ENCODE results near the gene CTIF.

The CTIF gene

DNA sequence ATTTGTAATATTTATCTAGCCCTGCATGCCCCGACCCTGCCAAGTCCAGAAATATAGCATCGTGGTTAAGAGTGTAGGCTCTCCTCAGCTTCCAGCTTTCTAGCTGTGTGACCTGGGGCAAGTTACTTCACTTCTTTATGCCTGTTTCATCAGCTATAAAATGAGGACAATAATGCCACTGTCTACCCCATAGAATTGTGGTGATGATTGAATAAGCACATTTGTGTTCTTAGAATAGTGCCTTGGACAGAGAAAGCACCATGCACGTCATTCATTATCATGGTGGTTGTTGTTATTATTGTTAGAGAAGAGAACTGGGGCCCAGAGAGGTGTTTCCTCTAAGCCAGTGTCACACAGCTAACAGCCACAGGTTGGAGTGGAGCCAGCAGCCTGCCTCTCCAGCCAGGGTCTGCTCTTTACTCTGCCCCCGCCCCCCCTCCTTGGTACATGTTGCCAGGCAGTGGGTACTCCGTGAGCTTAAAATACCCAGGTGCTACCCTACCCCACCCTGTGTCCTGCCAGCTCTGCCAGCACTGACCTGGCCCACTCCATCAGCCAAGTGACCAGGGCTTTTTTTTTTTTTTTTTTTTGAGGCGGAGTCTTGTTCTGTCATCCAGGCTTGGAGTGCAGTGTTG, 202.1 kb downstream of the CTIF start:
- H3K9me3 ChIP-seq (ENCODE audit: control insufficient read depth, low read length): no peaks in the 10 kb centered on the region
- DNase-seq: no peak
- H3K27ac ChIP-seq (ENCODE audit: insufficient read depth, low read length, poor library complexity, severe bottlenecking): no peak overlapping the region
- H3K27me3 ChIP-seq (replicated peaks; ENCODE audit: control insufficient read depth, insufficient read depth, low read length, poor library complexity, severe bottlenecking): no peaks in the 10 kb centered on the region
- H3K36me3 ChIP-seq (ENCODE audit: control insufficient read depth, insufficient read depth, low read length): no peaks in the 10 kb centered on the region
- no peaks in the 10 kb centered on the region for H3K4me1 ChIP-seq (ENCODE audit: control insufficient read depth, insufficient read depth, low read length, poor library complexity, severe bottlenecking)
- no peak overlapping the region for H3K4me3 ChIP-seq (ENCODE audit: insufficient read depth, low read depth, low read length, poor library complexity, severe bottlenecking)

DNA sequence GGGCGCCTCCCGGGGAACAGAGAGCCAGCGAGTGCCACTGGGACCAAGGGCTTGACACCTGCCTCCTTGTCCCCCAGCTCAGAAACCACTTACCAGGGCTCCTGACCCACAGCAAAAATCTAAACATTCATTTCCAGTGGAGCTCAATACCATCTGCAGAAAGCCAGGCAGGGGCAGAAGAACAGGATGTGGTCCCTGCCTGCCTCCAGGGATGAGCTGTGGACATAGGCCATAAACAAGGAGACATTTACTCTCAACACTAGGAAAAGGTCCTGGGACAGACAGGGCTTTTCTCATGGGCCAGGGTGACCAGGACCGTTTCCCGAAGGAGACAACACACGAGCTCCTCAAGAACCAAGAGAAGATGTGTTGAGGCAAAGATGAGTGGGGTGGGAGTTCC, 203.0 kb downstream of the CTIF start:
- H3K27ac ChIP-seq (ENCODE audit: insufficient read depth, low read length, poor library complexity, severe bottlenecking): no peak overlapping the region
- H3K27me3 ChIP-seq (replicated peaks; ENCODE audit: control insufficient read depth, insufficient read depth, low read length, poor library complexity, severe bottlenecking): no peaks in the 10 kb centered on the region
- no peak for DNase-seq
- H3K4me3 ChIP-seq (ENCODE audit: insufficient read depth, low read depth, low read length, poor library complexity, severe bottlenecking): no peak overlapping the region
- H3K36me3 ChIP-seq (ENCODE audit: control insufficient read depth, insufficient read depth, low read length): no peaks in the 10 kb centered on the region
- no peaks in the 10 kb centered on the region for H3K9me3 ChIP-seq (ENCODE audit: control insufficient read depth, low read length)
- no peaks in the 10 kb centered on the region for H3K4me1 ChIP-seq (ENCODE audit: control insufficient read depth, insufficient read depth, low read length, poor library complexity, severe bottlenecking)

DNA sequence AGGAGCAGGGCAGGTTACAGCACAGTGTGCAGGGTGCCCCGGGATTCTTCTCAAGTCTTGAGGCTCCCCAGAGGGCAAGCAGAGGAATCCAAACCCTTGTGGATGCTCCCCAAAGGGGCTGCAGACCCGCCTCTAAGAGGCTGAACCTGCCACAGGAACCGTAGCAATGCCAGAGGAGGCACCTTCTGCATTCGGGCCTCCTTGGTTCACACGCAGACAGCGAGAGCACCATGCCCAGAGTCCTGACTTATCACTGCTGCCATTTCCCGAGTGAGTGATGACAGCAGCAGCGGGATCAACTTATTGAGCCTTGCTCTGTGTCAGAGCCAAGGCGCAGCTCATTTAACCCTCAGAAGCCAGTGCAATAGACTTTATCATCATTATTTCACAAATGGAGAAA, 203.5 kb downstream of the CTIF start:
- no peak overlapping the region for H3K4me3 ChIP-seq (ENCODE audit: insufficient read depth, low read depth, low read length, poor library complexity, severe bottlenecking)

DNA sequence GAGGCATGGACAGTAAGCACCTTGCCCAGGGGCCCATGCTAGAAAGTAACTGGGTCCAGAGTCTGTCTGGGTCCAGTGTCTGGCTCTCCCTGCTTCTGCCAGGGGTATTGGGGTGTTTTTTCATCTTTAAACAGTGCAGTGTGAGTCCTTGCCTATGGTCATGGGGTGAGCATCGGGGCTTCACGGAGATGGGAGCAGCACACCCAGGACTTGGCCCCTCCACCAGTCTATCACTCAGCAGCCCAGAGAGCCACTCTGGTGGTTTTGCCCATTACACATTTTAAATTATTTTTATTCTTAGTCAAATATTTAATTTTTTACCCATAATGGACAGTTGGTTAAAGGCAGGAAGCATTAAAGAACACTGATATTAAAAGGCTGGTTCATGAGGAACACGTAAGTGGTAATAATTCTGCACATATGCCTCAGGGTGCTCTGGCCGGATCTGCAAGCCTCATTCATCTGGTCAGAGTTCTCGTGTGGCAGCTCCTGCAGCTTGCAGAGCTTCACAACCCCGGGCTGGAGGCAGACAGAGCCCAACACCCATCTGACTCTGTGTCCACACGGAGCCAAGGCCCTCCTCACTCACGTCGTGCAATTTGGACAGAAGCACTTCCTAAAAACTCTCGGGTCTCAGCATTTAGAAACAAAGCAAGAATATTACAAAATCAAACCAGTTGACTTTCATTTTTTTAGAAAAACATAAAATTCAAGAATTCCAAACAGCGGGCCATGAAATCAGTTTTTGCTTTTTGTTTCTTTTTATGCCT, 204.1 kb downstream of the CTIF start:
- Histone ChIP-seq H3K27me3 (replicated peaks; ENCODE audit: control insufficient read depth, insufficient read depth, low read length, poor library complexity, severe bottlenecking) (no peaks in the 10 kb centered on the region), H3K36me3 (ENCODE audit: control insufficient read depth, insufficient read depth, low read length) (no peaks in the 10 kb centered on the region), H3K27ac (ENCODE audit: insufficient read depth, low read length, poor library complexity, severe bottlenecking) (no peak overlapping the region), H3K9me3 (ENCODE audit: control insufficient read depth, low read length) (no peaks in the 10 kb centered on the region), H3K4me3 (ENCODE audit: insufficient read depth, low read depth, low read length, poor library complexity, severe bottlenecking) (no peak overlapping the region), H3K4me1 (ENCODE audit: control insufficient read depth, insufficient read depth, low read length, poor library complexity, severe bottlenecking) (no peaks in the 10 kb centered on the region)
- no peak for DNase-seq

More for the DNA sequence above, 203.5 kb downstream of the CTIF start:
- Histone ChIP-seq H3K4me1 (ENCODE audit: control insufficient read depth, insufficient read depth, low read length, poor library complexity, severe bottlenecking) (no peaks in the 10 kb centered on the region), H3K36me3 (ENCODE audit: control insufficient read depth, insufficient read depth, low read length) (no peaks in the 10 kb centered on the region), H3K27ac (ENCODE audit: insufficient read depth, low read length, poor library complexity, severe bottlenecking) (no peak overlapping the region), H3K27me3 (replicated peaks; ENCODE audit: control insufficient read depth, insufficient read depth, low read length, poor library complexity, severe bottlenecking) (no peaks in the 10 kb centered on the region), H3K9me3 (ENCODE audit: control insufficient read depth, low read length) (no peaks in the 10 kb centered on the region)
- DNase-seq: no peak

DNA sequence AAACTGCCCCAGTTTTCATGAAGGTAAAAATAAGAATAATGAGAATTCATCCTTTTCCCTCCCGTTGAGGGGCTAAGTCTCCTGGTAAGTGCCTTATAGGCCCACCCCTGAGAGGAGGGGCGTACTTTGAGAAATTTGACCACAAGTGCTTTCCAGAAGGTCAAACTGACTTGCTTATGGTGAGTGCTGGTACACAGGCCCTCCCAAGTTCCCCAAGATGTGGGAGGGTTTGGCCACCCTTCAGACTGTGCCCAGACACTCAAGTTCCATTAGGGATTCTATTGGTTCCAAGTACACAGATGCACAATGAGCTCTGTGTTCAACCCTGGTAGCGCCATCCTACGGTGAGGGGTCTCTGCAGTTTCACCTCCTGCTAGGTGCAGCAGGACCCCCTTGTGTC, 205.1 kb downstream of the CTIF start:
- no peak for DNase-seq
- Histone ChIP-seq H3K27me3 (replicated peaks; ENCODE audit: control insufficient read depth, insufficient read depth, low read length, poor library complexity, severe bottlenecking) (no peaks in the 10 kb centered on the region), H3K4me3 (ENCODE audit: insufficient read depth, low read depth, low read length, poor library complexity, severe bottlenecking) (no peak overlapping the region), H3K4me1 (ENCODE audit: control insufficient read depth, insufficient read depth, low read length, poor library complexity, severe bottlenecking) (no peaks in the 10 kb centered on the region), H3K27ac (ENCODE audit: insufficient read depth, low read length, poor library complexity, severe bottlenecking) (no peak overlapping the region), H3K9me3 (ENCODE audit: control insufficient read depth, low read length) (no peaks in the 10 kb centered on the region), H3K36me3 (ENCODE audit: control insufficient read depth, insufficient read depth, low read length) (no peaks in the 10 kb centered on the region)

DNA sequence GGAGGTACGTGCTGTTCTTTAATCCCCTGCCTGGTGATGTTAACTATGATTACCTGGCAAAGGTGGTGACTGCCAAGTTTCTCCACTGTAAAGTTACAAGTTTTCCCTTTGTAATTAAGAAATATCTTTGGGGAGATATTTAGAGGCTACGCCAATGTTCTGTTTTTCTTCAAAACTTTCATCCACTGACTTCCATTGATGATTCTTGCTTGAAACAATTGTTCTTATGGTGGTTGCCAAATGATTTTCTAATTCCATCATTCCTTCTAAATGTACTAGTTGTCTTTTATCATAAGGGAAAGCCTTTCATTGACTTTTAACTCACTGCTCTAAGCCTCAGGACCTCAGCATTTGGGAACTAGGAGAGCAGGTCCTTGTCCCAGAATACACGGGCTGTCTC, 206.5 kb downstream of the CTIF start:
- no peak overlapping the region for H3K27ac ChIP-seq (ENCODE audit: insufficient read depth, low read length, poor library complexity, severe bottlenecking)
- H3K27me3 ChIP-seq (replicated peaks; ENCODE audit: control insufficient read depth, insufficient read depth, low read length, poor library complexity, severe bottlenecking): no peaks in the 10 kb centered on the region
- H3K4me3 ChIP-seq (ENCODE audit: insufficient read depth, low read depth, low read length, poor library complexity, severe bottlenecking): no peak overlapping the region
- H3K4me1 ChIP-seq (ENCODE audit: control insufficient read depth, insufficient read depth, low read length, poor library complexity, severe bottlenecking): no peaks in the 10 kb centered on the region
- no peak for DNase-seq
- H3K9me3 ChIP-seq (ENCODE audit: control insufficient read depth, low read length): no peaks in the 10 kb centered on the region
- no peaks in the 10 kb centered on the region for H3K36me3 ChIP-seq (ENCODE audit: control insufficient read depth, insufficient read depth, low read length)

DNA sequence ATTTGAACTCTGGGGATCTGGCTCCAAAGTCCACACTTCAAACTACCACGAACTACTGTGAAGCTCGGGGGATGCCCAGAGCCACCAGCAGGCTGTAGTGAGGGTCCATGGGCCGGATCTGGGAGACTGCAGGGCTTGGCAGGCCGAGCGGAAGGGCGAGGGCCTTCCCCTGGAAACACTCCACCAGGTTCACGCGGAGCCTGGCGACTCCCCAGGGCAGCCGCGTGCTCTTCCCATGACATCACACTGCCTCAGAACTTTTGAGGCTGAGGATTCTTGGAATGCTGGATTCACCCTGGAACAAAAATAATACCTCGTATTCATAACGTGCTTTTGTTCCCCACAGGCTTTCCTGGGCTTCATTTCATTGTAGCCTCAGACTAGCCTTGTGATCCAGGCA, 210.9 kb downstream of the CTIF start:
- Histone ChIP-seq H3K27ac (ENCODE audit: insufficient read depth, low read length, poor library complexity, severe bottlenecking) (no peak overlapping the region), H3K27me3 (replicated peaks; ENCODE audit: control insufficient read depth, insufficient read depth, low read length, poor library complexity, severe bottlenecking) (no peaks in the 10 kb centered on the region), H3K4me1 (ENCODE audit: control insufficient read depth, insufficient read depth, low read length, poor library complexity, severe bottlenecking) (no peaks in the 10 kb centered on the region), H3K36me3 (ENCODE audit: control insufficient read depth, insufficient read depth, low read length) (no peaks in the 10 kb centered on the region), H3K4me3 (ENCODE audit: insufficient read depth, low read depth, low read length, poor library complexity, severe bottlenecking) (no peak overlapping the region), H3K9me3 (ENCODE audit: control insufficient read depth, low read length) (no peaks in the 10 kb centered on the region)
- no peak for DNase-seq

DNA sequence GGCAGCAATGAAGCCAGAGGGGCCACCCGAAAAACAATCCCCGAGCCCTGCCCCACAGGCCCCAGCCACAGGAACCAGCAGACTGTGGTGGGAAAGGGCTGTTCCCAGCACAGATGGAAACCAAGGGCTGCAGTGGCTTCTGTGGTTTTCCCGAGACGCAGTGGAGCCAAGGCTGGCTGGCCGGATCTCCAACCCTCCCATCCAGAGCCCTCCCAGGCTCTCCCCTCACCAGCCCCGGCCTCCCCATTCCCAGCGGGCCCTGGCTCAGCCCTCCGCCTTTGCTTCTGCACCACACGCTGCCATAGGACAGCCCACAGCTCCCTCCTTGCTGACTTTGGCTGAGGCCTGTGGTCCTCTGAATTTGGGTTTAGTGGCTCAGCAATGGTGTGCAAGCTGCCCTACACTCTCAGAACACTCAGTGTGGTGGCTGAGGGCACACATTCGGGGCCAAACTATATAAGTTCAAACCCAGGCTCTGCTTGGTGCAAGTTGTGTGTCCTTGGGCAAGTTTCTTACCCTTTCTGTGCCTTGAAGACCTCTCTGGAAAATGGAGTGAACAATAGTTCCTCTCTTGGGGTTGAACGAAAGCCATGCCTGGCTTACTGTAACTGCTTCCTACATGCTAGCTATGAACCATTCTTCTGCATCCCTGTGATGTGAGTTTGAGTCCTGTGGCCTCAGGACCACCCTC, 211.8 kb downstream of the CTIF start:
- Histone ChIP-seq H3K27ac (ENCODE audit: insufficient read depth, low read length, poor library complexity, severe bottlenecking) (no peak overlapping the region), H3K4me1 (ENCODE audit: control insufficient read depth, insufficient read depth, low read length, poor library complexity, severe bottlenecking) (no peaks in the 10 kb centered on the region), H3K27me3 (replicated peaks; ENCODE audit: control insufficient read depth, insufficient read depth, low read length, poor library complexity, severe bottlenecking) (no peaks in the 10 kb centered on the region), H3K36me3 (ENCODE audit: control insufficient read depth, insufficient read depth, low read length) (no peaks in the 10 kb centered on the region), H3K9me3 (ENCODE audit: control insufficient read depth, low read length) (no peaks in the 10 kb centered on the region), H3K4me3 (ENCODE audit: insufficient read depth, low read depth, low read length, poor library complexity, severe bottlenecking) (no peak overlapping the region)
- DNase-seq: no peak

DNA sequence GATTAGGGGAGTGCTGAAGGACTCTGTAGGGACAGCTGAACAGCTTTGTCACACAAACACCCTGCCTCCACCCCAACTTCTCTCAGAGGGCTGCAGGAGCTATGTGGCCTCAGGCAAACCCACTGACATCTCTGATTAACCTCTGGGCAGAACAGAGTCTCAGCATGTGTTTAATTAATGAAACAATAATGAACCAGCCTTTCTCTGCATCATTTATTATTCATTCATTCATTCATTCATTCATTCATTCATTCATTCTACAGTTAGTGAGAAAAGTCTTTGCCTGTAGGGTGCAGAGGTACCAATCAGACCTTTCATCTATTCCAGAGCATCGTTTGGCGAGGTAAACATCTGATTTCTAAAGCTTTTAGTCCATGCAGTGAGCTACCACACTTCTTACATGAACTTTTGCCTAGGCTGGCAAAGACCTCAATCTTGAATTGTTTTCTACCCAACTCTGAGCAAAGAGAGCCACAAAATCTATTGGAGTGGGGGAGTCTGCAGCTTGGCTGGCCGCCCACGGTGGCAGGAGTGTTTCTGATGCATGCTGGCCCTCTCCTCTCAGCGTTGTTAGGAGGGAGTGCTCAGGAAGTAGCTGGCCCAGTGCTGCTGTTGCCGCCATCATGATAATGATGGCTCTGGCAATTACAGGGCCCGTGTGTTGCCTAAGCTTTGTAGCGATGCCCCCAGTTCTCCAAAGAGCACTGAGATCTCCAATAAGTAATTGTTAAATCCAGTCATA, 213.1 kb downstream of the CTIF start:
- Histone ChIP-seq H3K27ac (ENCODE audit: insufficient read depth, low read length, poor library complexity, severe bottlenecking) (no peak overlapping the region), H3K4me3 (ENCODE audit: insufficient read depth, low read depth, low read length, poor library complexity, severe bottlenecking) (no peak overlapping the region), H3K9me3 (ENCODE audit: control insufficient read depth, low read length) (no peaks in the 10 kb centered on the region), H3K27me3 (replicated peaks; ENCODE audit: control insufficient read depth, insufficient read depth, low read length, poor library complexity, severe bottlenecking) (no peaks in the 10 kb centered on the region), H3K36me3 (ENCODE audit: control insufficient read depth, insufficient read depth, low read length) (no peaks in the 10 kb centered on the region), H3K4me1 (ENCODE audit: control insufficient read depth, insufficient read depth, low read length, poor library complexity, severe bottlenecking) (no peaks in the 10 kb centered on the region)
- DNase-seq: no peak

Measured in effector memory CD4-positive, alpha-beta T cell (primary cell).